ENCODE data around the gene ABCD4.
"Not testable (repeated sequence)": the region's sequence is repeated elsewhere in the genome, so short reads cannot be mapped to it uniquely, and the experiment has no call there.

ABCD4 gene

GRCh38 chr14:74289801-74290200 is 12.9 kb downstream of the ABCD4 start:
- no peak for DNase-seq
- TF ChIP-seq CTCF (IDR thresholded peaks at IDR 0.05) = no peak
- Histone ChIP-seq H3K4me1 (no peaks in the 10 kb centered on the region), H3K36me3 (peaks cover 74 to 100% (median 82%) of the 10 kb centered on the region in 3 donors), H3K9me3 (no peaks in the 10 kb centered on the region), H3K4me3 (no peak overlapping the region), H3K27ac (no peak overlapping the region), H3K27me3 (no peaks in the 10 kb centered on the region)
- intact Hi-C loops (cut with DNase I; ENCODE audit: low total_unique reads) = no loop called here

- Histone ChIP-seq H3K36me3 (peaks cover 92 to 100% (median 95%) of the 10 kb centered on the region in 3 donors), H3K4me1 (no peaks in the 10 kb centered on the region), H3K27ac (no peak overlapping the region), H3K27me3 (no peaks in the 10 kb centered on the region), H3K4me3 (no peak overlapping the region), H3K9me3 (no peaks in the 10 kb centered on the region)
- intact Hi-C loops (cut with DNase I; ENCODE audit: low total_unique reads) = no loop called here
- TF ChIP-seq CTCF (IDR thresholded peaks at IDR 0.05) = no peak
- no peak for DNase-seq
These were observed 16.0 kb downstream of the ABCD4 start for GRCh38 chr14:74286736-74287135.

GRCh38 chr14:74281069-74281468 is 21.7 kb downstream of the ABCD4 start:
- intact Hi-C loops (cut with DNase I; ENCODE audit: low total_unique reads) = no loop called here
- Histone ChIP-seq H3K4me1 (no peaks in the 10 kb centered on the region), H3K9me3 (no peaks in the 10 kb centered on the region), H3K4me3 (no peak overlapping the region), H3K27me3 (no peaks in the 10 kb centered on the region), H3K36me3 (peaks cover 43 to 55% (median 47%) of the 10 kb centered on the region in 3 donors), H3K27ac (no peak overlapping the region)
- DNase-seq = no peak
- TF ChIP-seq CTCF (IDR thresholded peaks at IDR 0.05) = no peak

GRCh38 chr14:74278080-74278479 is 24.7 kb downstream of the ABCD4 start:
- intact Hi-C loops (cut with DNase I; ENCODE audit: low total_unique reads) = no loop called here
- Histone ChIP-seq H3K36me3 (peaks cover 13 to 26% (median 17%) of the 10 kb centered on the region in 3 donors), H3K27ac (no peak overlapping the region), H3K4me1 (no peaks in the 10 kb centered on the region), H3K4me3 (no peak overlapping the region), H3K9me3 (no peaks in the 10 kb centered on the region), H3K27me3 (no peaks in the 10 kb centered on the region)
- no peak for TF ChIP-seq CTCF (IDR thresholded peaks at IDR 0.05)
- DNase-seq = no peak

- TF ChIP-seq CTCF (IDR thresholded peaks at IDR 0.05) = no peak
- Histone ChIP-seq H3K27me3 (no peaks in the 10 kb centered on the region), H3K9me3 (no peaks in the 10 kb centered on the region), H3K36me3 (no peaks in the 10 kb centered on the region), H3K4me1 (no peaks in the 10 kb centered on the region), H3K4me3 (no peak overlapping the region), H3K27ac (no peak overlapping the region)
- intact Hi-C loops (cut with DNase I; ENCODE audit: low total_unique reads) = no loop called here
- no peak for DNase-seq
These were observed 27.4 kb downstream of the ABCD4 start for GRCh38 chr14:74275241-74275841.

- no peak for TF ChIP-seq CTCF (IDR thresholded peaks at IDR 0.05)
- intact Hi-C loops (cut with DNase I; ENCODE audit: low total_unique reads) = no loop called here
These were observed 31.4 kb downstream of the ABCD4 start for GRCh38 chr14:74271365-74271764.

GRCh38 chr14:74270382-74271177 is 32.2 kb downstream of the ABCD4 start:
- not testable (repeated sequence) for H3K27ac ChIP-seq

More at GRCh38 chr14:74271365-74271764, 31.4 kb downstream of the ABCD4 start:
- Histone ChIP-seq H3K36me3 (no peaks in the 10 kb centered on the region), H3K27ac (no peak overlapping the region), H3K9me3 (no peaks in the 10 kb centered on the region), H3K4me1 (no peaks in the 10 kb centered on the region), H3K27me3 (peaks cover 0 to 2% of the 10 kb centered on the region in 2 donors), H3K4me3 (no peak overlapping the region)
- DNase-seq = no peak

More at GRCh38 chr14:74270382-74271177, 32.2 kb downstream of the ABCD4 start:
- H3K9me3 ChIP-seq; H3K27me3 ChIP-seq; intact Hi-C loops (cut with DNase I; ENCODE audit: low total_unique reads); H3K36me3 ChIP-seq; DNase-seq; H3K4me3 ChIP-seq; H3K4me1 ChIP-seq: not testable (repeated sequence)

Measured in tibial artery (tissue), 4 donors.